ENCODE data around the gene SLC44A2.

SLC44A2 gene

GRCh38 chr19:10583036-10583776, 42.1 kb upstream of the SLC44A2 start:
- no peaks in the 10 kb centered on the region for H3K36me3 ChIP-seq (replicated peaks; ENCODE audit: low read depth, low read length)
- no peaks in the 10 kb centered on the region for H3K9me3 ChIP-seq (ENCODE audit: insufficient read depth, low read length)
- no peaks in the 10 kb centered on the region for H4K20me1 ChIP-seq (ENCODE audit: insufficient read depth, low read length)
- no peak overlapping the region for H3K4me2 ChIP-seq (ENCODE audit: low read length)
- H3K4me3 ChIP-seq (ENCODE audit: low read length) = no peak overlapping the region
- no peak overlapping the region for H3K27ac ChIP-seq (ENCODE audit: low read length)
- no peaks in the 10 kb centered on the region; the same call in 1 of the 2 replicates for H3K4me1 ChIP-seq (ENCODE audit: low read length)
- H3K27me3 ChIP-seq (ENCODE audit: low read depth, low read length) = peaks cover 10% of the 10 kb centered on the region; the same call in 1 of the 2 replicates
- TF ChIP-seq EZH2phosphoT487 (IDR thresholded peaks at IDR 0.05; ENCODE audit: low read depth) (no peak), CTCF (IDR thresholded peaks at IDR 0.05; ENCODE audit: low read depth, low read length) (no peak)
- H2AFZ ChIP-seq (ENCODE audit: low read depth, low read length) = no peak overlapping the region
- no peaks in the 10 kb centered on the region for H3K79me2 ChIP-seq (ENCODE audit: low read length)
- H3K9ac ChIP-seq (ENCODE audit: low read length) = no peak overlapping the region

- H3K4me1 ChIP-seq (ENCODE audit: low read length) = no peaks in the 10 kb centered on the region; the same call in 1 of the 2 replicates
- no peaks in the 10 kb centered on the region for H3K79me2 ChIP-seq (ENCODE audit: low read length)
- no peak for TF ChIP-seq CTCF (IDR thresholded peaks at IDR 0.05; ENCODE audit: low read depth, low read length)
- H3K9me3 ChIP-seq (ENCODE audit: insufficient read depth, low read length) = no peaks in the 10 kb centered on the region
- H3K4me3 ChIP-seq (ENCODE audit: low read length) = no peak overlapping the region
- H3K27me3 ChIP-seq (ENCODE audit: low read depth, low read length) = peaks cover 10% of the 10 kb centered on the region; the same call in 1 of the 2 replicates
- no peak overlapping the region for H2AFZ ChIP-seq (ENCODE audit: low read depth, low read length)
- no peaks in the 10 kb centered on the region for H4K20me1 ChIP-seq (ENCODE audit: insufficient read depth, low read length)
- H3K36me3 ChIP-seq (replicated peaks; ENCODE audit: low read depth, low read length) = no peaks in the 10 kb centered on the region
- no peak overlapping the region for H3K4me2 ChIP-seq (ENCODE audit: low read length)
- no peak overlapping the region for H3K9ac ChIP-seq (ENCODE audit: low read length)
- H3K27ac ChIP-seq (ENCODE audit: low read length) = no peak overlapping the region
Measured at GRCh38 chr19:10586396-10586795, 39.0 kb upstream of the SLC44A2 start.

- H2AFZ ChIP-seq (ENCODE audit: low read depth, low read length) = no peak within 1 kb of the TSS
Measured at GRCh38 chr19:10587022-10587838, 38.1 kb upstream of the SLC44A2 start, which contains the start of gene AP1M2. AP1M2 (minus strand) TSS chr19:10587312; CDS start chr19:10587231, 81 bp downstream.

More at GRCh38 chr19:10587022-10587838, 38.1 kb upstream of the SLC44A2 start, which contains the start of gene AP1M2:
- H3K4me1 ChIP-seq (ENCODE audit: low read length) = no peaks in the 10 kb centered on the region
- no peak within 1 kb of the TSS for H3K4me2 ChIP-seq (ENCODE audit: low read length)
- no peaks in the 10 kb centered on the region for H3K36me3 ChIP-seq (replicated peaks; ENCODE audit: low read depth, low read length)
- H4K20me1 ChIP-seq (ENCODE audit: insufficient read depth, low read length) = no peaks in the 10 kb centered on the region
- H3K27ac ChIP-seq (ENCODE audit: low read length) = no peak within 1 kb of the TSS
- no peak within 1 kb of the TSS for H3K4me3 ChIP-seq (ENCODE audit: low read length)
- H3K79me2 ChIP-seq (ENCODE audit: low read length) = no peaks in the 10 kb centered on the region
- peaks cover 10% of the 10 kb centered on the region; the same call in 1 of the 2 replicates for H3K27me3 ChIP-seq (ENCODE audit: low read depth, low read length)
- no peaks in the 10 kb centered on the region for H3K9me3 ChIP-seq (ENCODE audit: insufficient read depth, low read length)
- no peak within 1 kb of the TSS for H3K9ac ChIP-seq (ENCODE audit: low read length)
- TF ChIP-seq EZH2phosphoT487 (IDR thresholded peaks at IDR 0.05; ENCODE audit: low read depth) (no peak), CTCF (IDR thresholded peaks at IDR 0.05; ENCODE audit: low read depth, low read length) (no peak)
